ENCODE data around the gene CADPS. TPM values are rescaled to one million over a fixed set of nuclear protein-coding genes. Genes with fewer than 3 reads are reported as not detected.

Gene CADPS
- total RNA-seq, 2 experiments from 2014 or later: not detected

DNA sequence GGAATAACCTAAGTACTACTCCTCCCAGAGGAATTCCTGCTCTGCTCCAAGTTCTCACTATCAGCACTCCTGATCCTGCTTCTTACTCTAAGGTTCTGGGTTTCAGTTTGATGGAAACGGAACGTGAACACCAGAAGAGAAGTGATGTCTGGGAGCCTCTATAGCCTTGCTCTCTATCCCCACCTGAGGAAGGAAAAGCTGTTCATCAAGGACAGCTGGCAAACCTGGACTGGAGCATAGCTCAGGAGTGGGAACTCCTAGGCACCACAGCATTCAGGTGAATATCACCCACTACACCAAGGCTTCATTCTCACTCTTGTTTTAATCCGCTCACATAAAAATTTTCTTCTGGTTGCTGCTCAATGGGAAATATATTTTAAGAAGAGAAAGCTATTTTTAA, 13.0 kb upstream of the CADPS start:
- Mint-ChIP-seq H3K4me1 (no peaks in the 10 kb centered on the region), H3K4me3 (no peak overlapping the region), H3K27ac (no peak overlapping the region), H3K36me3 (no peaks in the 10 kb centered on the region), H3K9me3 (peaks cover 1% of the 10 kb centered on the region), H3K27me3 (no peaks in the 10 kb centered on the region)
- ATAC-seq (ENCODE audit: low read depth) (no peak), DNase-seq (no peak)
- POLR2A ChIA-PET: no interaction called here

GRCh38 chr3:62885136-62885535, 9.9 kb upstream of the CADPS start:
- Mint-ChIP-seq H3K4me3 (no peak overlapping the region), H3K27ac (no peak overlapping the region), H3K36me3 (no peaks in the 10 kb centered on the region), H3K9me3 (peaks cover 1% of the 10 kb centered on the region), H3K4me1 (no peaks in the 10 kb centered on the region), H3K27me3 (no peaks in the 10 kb centered on the region)
- POLR2A ChIA-PET: no interaction called here
- ATAC-seq (ENCODE audit: low read depth) (no peak), DNase-seq (no peak)

DNA sequence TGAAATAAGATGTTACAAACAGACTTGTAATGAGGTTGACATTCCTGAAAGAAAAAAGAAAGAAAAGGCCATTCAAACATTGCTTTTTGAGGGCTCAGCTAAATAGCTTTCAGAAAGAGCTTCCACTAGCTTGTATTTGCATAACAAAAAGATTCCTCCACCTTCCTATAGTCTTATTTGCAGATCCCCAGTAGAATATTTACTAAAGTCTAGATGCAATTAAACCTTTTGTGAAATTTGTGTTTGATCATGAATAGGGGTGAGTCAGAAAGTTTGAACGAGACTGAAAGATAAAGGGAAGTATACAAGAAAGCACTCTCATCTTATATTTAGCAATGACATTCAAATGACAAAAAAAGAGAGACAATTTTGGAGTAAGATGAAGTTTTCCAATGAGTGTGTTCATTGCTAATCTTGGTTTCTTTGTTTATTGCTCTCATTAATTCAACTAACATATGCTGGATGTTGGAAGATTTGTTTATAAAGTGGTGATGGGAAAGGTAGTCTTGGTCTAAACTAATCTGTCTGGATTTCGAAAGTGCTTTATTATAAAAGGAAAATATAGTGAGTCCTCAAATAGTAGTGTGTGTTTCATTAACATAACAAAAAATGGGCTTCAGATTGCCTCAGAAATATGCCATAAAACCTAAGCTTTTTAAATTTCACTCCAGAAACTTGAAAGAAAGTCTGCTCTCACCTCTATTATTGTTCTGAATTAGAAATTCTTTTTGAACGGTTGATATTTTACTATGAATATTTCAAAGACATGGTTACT, 9.1 kb upstream of the CADPS start:
- Mint-ChIP-seq H3K27me3 (no peaks in the 10 kb centered on the region), H3K27ac (no peak overlapping the region), H3K4me3 (no peak overlapping the region), H3K9me3 (peaks cover 1% of the 10 kb centered on the region), H3K36me3 (no peaks in the 10 kb centered on the region), H3K4me1 (no peaks in the 10 kb centered on the region)
- POLR2A ChIA-PET: no interaction called here
- DNase-seq (no peak), ATAC-seq (ENCODE audit: low read depth) (no peak)

- H3K9me3 Mint-ChIP-seq: no peaks in the 10 kb centered on the region
- no peak for ATAC-seq (ENCODE audit: low read depth)
Observed at GRCh38 chr3:62882676-62883200, 7.5 kb upstream of the CADPS start.

GRCh38 chr3:62876064-62876463, 848 bp upstream of the CADPS start:
- Mint-ChIP-seq H3K27me3 (peaks cover 38% of the 10 kb centered on the region), H3K4me1 (no peaks in the 10 kb centered on the region), H3K9me3 (peaks cover 2% of the 10 kb centered on the region), H3K4me3 (no peak overlapping the region), H3K27ac (peak overlapping the region; percentile 9), H3K36me3 (no peaks in the 10 kb centered on the region)
- DNase-seq (peak; percentile 29), ATAC-seq (ENCODE audit: low read depth) (no peak)
- POLR2A ChIA-PET: no interaction called here

More at GRCh38 chr3:62882676-62883200, 7.5 kb upstream of the CADPS start:
- no peaks in the 10 kb centered on the region for H3K4me1 Mint-ChIP-seq
- H3K36me3 Mint-ChIP-seq: no peaks in the 10 kb centered on the region
- H3K4me3 Mint-ChIP-seq: no peak overlapping the region
- H3K27me3 Mint-ChIP-seq: no peaks in the 10 kb centered on the region
- POLR2A ChIA-PET: no interaction called here
- H3K27ac Mint-ChIP-seq: no peak overlapping the region
- DNase-seq: no peak

DNA sequence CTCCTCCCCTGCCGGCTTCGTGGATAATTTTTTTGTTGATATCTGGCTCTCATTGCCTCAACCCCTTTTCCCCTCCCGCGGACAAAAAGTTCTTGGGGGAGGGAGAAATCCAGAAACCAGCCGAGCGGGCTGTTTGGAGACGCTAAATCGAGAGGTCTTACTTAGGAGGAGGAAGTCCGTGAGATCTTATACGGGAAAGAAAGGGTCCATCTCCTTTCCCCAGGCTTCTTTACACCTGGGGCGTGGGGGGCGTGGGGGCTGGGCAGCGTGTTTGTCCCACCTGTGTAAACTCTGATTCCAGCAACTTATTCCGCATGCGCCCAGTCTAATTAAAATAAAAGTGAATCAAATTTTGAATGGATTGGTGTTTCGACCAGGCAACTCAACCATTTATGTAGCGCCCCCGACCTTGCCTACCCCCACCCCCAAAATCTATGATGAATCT, 364 bp upstream of the CADPS start:
- H3K27me3 Mint-ChIP-seq: peaks cover 38% of the 10 kb centered on the region
- peak overlapping the region; percentile 9 for H3K27ac Mint-ChIP-seq
- peaks cover 2% of the 10 kb centered on the region for H3K9me3 Mint-ChIP-seq
- no peaks in the 10 kb centered on the region for H3K36me3 Mint-ChIP-seq
- H3K4me3 Mint-ChIP-seq: no peak overlapping the region
- POLR2A ChIA-PET: no interaction called here
- no peaks in the 10 kb centered on the region for H3K4me1 Mint-ChIP-seq
- DNase-seq: no peak
- ATAC-seq (ENCODE audit: low read depth): no peak

DNA sequence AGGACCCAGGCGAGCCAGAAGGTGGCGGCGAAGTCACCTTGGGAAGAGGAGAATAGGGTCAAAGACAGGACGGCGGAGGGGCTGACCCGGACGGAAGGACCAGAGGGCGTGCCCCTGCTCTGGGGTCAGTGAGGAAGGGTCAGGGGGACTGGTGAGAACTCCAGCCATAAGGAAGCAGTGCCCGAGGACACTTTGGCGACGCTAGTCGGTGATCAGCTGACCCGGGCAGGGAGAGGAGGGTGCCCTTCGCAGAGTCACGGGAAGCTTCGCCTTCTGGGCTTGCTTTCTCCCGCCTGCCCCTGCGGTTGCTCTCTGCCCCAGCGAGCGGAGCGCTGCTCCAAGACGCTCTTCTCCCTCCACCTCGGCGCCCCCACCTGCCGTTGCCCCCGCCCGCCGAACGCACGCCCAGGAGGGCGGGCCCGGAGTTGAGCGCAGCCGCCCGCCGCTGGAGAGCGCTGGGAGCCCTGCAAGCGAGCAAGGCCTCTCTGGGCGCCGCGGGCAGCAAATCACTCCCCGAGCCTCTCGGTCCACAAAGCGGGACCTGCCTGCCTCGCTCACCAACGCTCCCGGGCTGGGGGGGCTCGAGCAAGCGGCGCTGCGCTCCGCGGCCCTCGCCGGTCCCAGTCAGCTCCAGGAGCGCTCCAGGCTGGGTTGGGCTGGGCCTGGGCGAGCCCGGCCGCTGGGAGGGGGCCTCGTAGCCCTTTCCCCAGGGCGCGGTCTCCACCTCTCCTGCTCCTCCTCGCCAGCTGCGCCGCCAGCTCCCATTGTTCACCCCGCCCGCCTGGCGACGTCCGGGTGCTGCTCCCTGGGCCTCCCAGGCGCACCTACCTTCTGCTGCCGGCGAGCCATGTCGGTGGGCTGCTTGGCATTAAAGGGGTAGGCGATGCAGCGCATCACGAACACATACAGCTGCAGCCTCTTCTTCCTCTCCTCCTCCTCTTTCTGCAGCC, 1.2 kb downstream of the CADPS start:
- H3K9me3 Mint-ChIP-seq: peaks cover 2% of the 10 kb centered on the region
- H3K27ac Mint-ChIP-seq: no peak overlapping the region
- ATAC-seq (ENCODE audit: low read depth) (no peak), DNase-seq (peak; percentile 20)
- no peaks in the 10 kb centered on the region for H3K4me1 Mint-ChIP-seq
- H3K36me3 Mint-ChIP-seq: no peaks in the 10 kb centered on the region
- POLR2A ChIA-PET: interaction anchor here (0.6 kb wide), 1 partner anchor 59 kb away, joined by 7 read pairs; no protein-coding TSS in a partner anchor
- peaks cover 38% of the 10 kb centered on the region for H3K27me3 Mint-ChIP-seq
- no peak overlapping the region for H3K4me3 Mint-ChIP-seq

GRCh38 chr3:62873451-62873760, 1.8 kb downstream of the CADPS start:
- Mint-ChIP-seq H3K4me1 (no peaks in the 10 kb centered on the region), H3K27ac (no peak overlapping the region), H3K4me3 (no peak overlapping the region), H3K27me3 (peaks cover 38% of the 10 kb centered on the region), H3K9me3 (peaks cover 2% of the 10 kb centered on the region), H3K36me3 (no peaks in the 10 kb centered on the region)
- DNase-seq (no peak), ATAC-seq (ENCODE audit: low read depth) (no peak)
- POLR2A ChIA-PET: interaction anchor here (0.6 kb wide), 1 partner anchor 60 kb away, joined by 7 read pairs; no protein-coding TSS in a partner anchor

DNA sequence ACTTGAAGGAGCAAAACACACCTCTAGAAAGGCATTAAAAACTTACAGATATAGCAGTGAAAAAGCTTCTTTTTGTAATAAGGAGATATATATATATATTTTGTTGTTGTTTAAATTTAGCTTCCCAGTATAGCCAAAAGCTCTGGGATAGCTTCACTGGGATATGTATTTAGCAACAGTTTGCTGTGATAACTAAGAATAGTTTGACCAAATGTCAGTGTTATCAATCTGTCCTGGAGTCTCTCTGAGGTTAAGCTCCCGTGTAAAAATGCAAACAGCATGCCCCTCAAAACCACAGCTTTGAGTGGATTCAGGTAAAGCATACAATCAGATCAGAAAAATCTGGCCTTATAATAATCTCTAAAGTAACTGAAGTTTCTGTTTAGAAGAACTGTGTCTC, 2.9 kb downstream of the CADPS start:
- no peak for ATAC-seq (ENCODE audit: low read depth)
- H3K4me1 Mint-ChIP-seq: no peaks in the 10 kb centered on the region

GRCh38 chr3:62870321-62870720, 4.9 kb downstream of the CADPS start:
- no peak overlapping the region for H3K27ac Mint-ChIP-seq
- DNase-seq (no peak), ATAC-seq (ENCODE audit: low read depth) (no peak)
- H3K27me3 Mint-ChIP-seq: peaks cover 20% of the 10 kb centered on the region
- H3K9me3 Mint-ChIP-seq: no peaks in the 10 kb centered on the region
- H3K4me1 Mint-ChIP-seq: no peaks in the 10 kb centered on the region
- H3K36me3 Mint-ChIP-seq: no peaks in the 10 kb centered on the region
- H3K4me3 Mint-ChIP-seq: no peak overlapping the region
- POLR2A ChIA-PET: no interaction called here

More for the DNA sequence above, 2.9 kb downstream of the CADPS start:
- Mint-ChIP-seq H3K9me3 (peaks cover 2% of the 10 kb centered on the region), H3K36me3 (no peaks in the 10 kb centered on the region), H3K27me3 (peaks cover 38% of the 10 kb centered on the region), H3K4me3 (no peak overlapping the region), H3K27ac (no peak overlapping the region)
- no peak for DNase-seq
- POLR2A ChIA-PET: no interaction called here

GRCh38 chr3:62863648-62864047, 11.6 kb downstream of the CADPS start:
- H3K36me3 Mint-ChIP-seq: no peaks in the 10 kb centered on the region
- POLR2A ChIA-PET: no interaction called here
- H3K27ac Mint-ChIP-seq: no peak overlapping the region
- H3K4me3 Mint-ChIP-seq: no peak overlapping the region
- H3K27me3 Mint-ChIP-seq: no peaks in the 10 kb centered on the region
- ATAC-seq (ENCODE audit: low read depth): no peak
- no peak for DNase-seq
- no peaks in the 10 kb centered on the region for H3K9me3 Mint-ChIP-seq
- no peaks in the 10 kb centered on the region for H3K4me1 Mint-ChIP-seq

DNA sequence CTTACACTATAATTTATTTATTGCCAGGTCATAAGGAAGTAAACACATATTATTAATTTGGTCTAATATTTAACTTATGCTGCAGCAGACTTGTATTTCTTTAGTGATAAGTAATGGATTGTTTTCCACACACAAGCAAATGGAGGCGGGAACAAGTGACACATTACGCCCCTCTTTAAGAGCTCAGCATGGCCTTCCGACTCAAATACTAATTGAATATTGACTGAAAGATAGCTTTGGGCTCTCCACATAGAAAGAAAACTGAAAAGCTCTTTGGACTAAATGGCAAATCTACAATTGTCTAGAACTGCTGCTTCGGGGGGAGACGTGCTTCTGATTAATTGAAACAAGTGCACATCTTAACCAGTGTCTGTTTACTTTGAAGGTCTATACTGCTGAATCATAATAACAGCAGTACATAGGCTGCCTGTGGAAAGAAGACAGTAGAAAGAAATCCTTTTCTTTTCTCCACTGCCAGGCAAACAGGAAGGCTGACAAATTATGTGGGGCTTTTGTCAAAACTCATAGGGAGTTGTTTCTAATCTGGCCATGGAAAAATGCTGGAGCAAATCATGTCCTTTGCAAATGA, 15.9 kb downstream of the CADPS start:
- Mint-ChIP-seq H3K36me3 (no peaks in the 10 kb centered on the region), H3K9me3 (peaks cover 2% of the 10 kb centered on the region), H3K27me3 (no peaks in the 10 kb centered on the region), H3K4me1 (no peaks in the 10 kb centered on the region), H3K4me3 (no peak overlapping the region), H3K27ac (no peak overlapping the region)
- POLR2A ChIA-PET: no interaction called here
- no peak for ATAC-seq (ENCODE audit: low read depth)
- no peak for DNase-seq

- peaks cover 2% of the 10 kb centered on the region for H3K9me3 Mint-ChIP-seq
- no peak overlapping the region for H3K27ac Mint-ChIP-seq
- DNase-seq (no peak), ATAC-seq (ENCODE audit: low read depth) (no peak)
- no peaks in the 10 kb centered on the region for H3K4me1 Mint-ChIP-seq
- H3K36me3 Mint-ChIP-seq: no peaks in the 10 kb centered on the region
- POLR2A ChIA-PET: no interaction called here
- no peaks in the 10 kb centered on the region for H3K27me3 Mint-ChIP-seq
- H3K4me3 Mint-ChIP-seq: no peak overlapping the region
Observed at GRCh38 chr3:62845996-62846395, 29.2 kb downstream of the CADPS start.

All from activated naive CD8-positive, alpha-beta T cell treated with anti-CD3 and anti-CD28 coated beads, Interleukin-2, amount 10 ng/mL, durations not matched to agents 7 days and 5 days (primary cell).